GM21717 (cell line): Measurements from ENCODE around the gene CAVIN2.
"Not testable (repeated sequence)": the region's sequence is repeated elsewhere in the genome, so short reads cannot be mapped to it uniquely, and the experiment has no call there.

Source experiments
- ATAC-seq: cut with Tn5 transposase; IDR thresholded peaks from one replicate; pipeline ENCODE4 v1.9.1; 2021; ENCODE audit warnings: mild to moderate bottlenecking, moderate library complexity; ENCODE audit not compliant: unreplicated experiment

CAVIN2 gene

GRCh38 chr2:191803007-191803406 is 43.9 kb downstream of the CAVIN2 start:
- ATAC-seq: no peak

GRCh38 chr2:191802180-191802579 is 44.7 kb downstream of the CAVIN2 start:
- ATAC-seq: no peak

- ATAC-seq: no peak
Measured at GRCh38 chr2:191800874-191801273, 46.0 kb downstream of the CAVIN2 start.

- ATAC-seq: no peak
Measured at GRCh38 chr2:191799526-191799925, 47.4 kb downstream of the CAVIN2 start.

GRCh38 chr2:191797942-191798876 is 48.7 kb downstream of the CAVIN2 start:
- no peak for ATAC-seq

GRCh38 chr2:191797500-191797899 is 49.4 kb downstream of the CAVIN2 start:
- ATAC-seq: no peak

- ATAC-seq: no peak
Measured at GRCh38 chr2:191795715-191796114, 51.2 kb downstream of the CAVIN2 start.

GRCh38 chr2:191791953-191792560 is 54.8 kb downstream of the CAVIN2 start:
- peak; percentile 49 for ATAC-seq

- no peak for ATAC-seq
Measured at GRCh38 chr2:191790737-191791136, 56.2 kb downstream of the CAVIN2 start.

- ATAC-seq: peak; percentile 40
Measured at GRCh38 chr2:191789796-191790195, 57.1 kb downstream of the CAVIN2 start.

GRCh38 chr2:191786694-191787093 is 60.2 kb downstream of the CAVIN2 start:
- ATAC-seq: no peak

- ATAC-seq: not testable (repeated sequence)
Measured at GRCh38 chr2:191785651-191786050, 61.2 kb downstream of the CAVIN2 start.
